VCaP (cell line): Measurements from ENCODE around the gene FAM118B.
A peak's percentile ranks its signal among the peaks of the same experiment; 100 is the strongest.

Experiments
- H3K27ac ChIP-seq: fragments of 450-650 bp; 2 replicates; pipeline ENCODE4 v1.5.1; 2017
- TF ChIP-seq, protein P1 (sequence below): fragments of 450-650 bp; conservative IDR thresholded peaks from 2 replicates; pipeline ENCODE4 v1.5.1; 2017; ENCODE audit warnings: mild to moderate bottlenecking, moderate library complexity

Gene FAM118B

DNA sequence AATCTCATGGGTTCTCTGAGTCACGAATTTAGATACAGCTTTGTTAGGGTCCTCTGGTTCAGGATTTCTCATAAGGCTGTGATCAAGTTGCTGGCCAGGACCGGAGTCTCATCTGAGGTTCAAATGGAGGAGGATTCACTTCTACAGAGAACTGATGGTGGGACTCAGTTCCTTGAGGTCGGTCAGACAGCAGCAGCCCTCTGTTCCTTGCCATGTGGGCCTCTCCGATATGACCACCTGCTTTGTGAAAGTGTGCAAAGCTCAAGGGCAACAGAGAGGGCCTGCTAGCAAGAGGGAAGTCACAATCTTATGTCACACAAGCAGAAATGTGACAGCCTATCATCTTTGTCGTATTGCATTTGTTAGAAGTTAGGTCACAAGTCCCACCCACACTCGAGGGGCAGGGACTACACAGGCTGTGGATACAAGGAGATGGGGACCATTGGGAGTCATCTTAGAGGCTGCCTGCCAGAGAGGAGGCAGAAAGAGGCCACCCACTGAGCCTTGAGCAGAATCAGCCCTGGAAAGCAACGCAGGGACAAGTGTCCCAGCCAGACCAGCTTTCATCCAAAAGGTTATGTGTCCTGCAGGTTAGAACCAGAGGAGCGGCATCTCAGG is 34.6 kb upstream of the FAM118B start:
- no peak overlapping the region for H3K27ac ChIP-seq
- TF ChIP-seq, protein P1, sequence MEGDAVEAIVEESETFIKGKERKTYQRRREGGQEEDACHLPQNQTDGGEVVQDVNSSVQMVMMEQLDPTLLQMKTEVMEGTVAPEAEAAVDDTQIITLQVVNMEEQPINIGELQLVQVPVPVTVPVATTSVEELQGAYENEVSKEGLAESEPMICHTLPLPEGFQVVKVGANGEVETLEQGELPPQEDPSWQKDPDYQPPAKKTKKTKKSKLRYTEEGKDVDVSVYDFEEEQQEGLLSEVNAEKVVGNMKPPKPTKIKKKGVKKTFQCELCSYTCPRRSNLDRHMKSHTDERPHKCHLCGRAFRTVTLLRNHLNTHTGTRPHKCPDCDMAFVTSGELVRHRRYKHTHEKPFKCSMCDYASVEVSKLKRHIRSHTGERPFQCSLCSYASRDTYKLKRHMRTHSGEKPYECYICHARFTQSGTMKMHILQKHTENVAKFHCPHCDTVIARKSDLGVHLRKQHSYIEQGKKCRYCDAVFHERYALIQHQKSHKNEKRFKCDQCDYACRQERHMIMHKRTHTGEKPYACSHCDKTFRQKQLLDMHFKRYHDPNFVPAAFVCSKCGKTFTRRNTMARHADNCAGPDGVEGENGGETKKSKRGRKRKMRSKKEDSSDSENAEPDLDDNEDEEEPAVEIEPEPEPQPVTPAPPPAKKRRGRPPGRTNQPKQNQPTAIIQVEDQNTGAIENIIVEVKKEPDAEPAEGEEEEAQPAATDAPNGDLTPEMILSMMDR = no peak

DNA sequence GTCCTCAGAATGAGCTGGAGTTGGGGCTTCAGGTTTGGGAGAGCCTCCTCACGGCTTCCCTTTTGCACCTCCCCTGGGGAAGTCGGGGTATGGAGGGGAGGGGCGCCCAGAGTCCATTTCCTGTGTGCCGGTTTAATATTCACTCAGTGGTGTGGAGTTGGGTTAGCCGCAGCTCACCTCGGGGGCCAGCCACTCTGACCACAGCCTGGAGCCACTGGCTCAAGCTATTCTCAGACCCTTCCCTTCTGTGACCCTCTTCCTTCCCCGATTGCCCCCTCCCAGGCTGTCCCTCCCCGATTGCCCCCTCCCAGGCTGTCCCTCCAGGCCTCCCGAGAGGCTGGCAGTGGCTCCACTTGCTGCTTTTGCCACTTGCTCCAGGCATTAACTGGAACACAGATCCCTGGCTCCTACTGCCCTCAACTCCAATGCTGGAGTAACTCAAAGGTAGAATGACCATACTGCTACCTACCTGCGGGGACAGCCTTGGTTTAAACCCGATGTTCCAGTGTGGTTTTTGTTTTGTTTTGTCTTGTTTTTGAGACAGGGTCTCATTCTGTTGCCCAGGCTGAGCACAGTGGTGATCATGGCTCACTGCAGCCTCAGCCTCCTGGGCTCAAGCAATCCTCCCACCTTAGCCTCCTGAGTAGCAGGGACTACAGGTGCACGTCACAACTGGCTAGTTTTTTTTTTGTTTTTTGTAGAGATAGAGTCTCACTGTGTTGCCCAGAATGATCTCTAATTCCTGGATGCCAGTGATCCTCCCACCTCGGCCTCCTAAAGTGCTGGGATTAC is 29.4 kb upstream of the FAM118B start:
- H3K27ac ChIP-seq = no peak overlapping the region
- TF ChIP-seq, protein P1 = no peak

DNA sequence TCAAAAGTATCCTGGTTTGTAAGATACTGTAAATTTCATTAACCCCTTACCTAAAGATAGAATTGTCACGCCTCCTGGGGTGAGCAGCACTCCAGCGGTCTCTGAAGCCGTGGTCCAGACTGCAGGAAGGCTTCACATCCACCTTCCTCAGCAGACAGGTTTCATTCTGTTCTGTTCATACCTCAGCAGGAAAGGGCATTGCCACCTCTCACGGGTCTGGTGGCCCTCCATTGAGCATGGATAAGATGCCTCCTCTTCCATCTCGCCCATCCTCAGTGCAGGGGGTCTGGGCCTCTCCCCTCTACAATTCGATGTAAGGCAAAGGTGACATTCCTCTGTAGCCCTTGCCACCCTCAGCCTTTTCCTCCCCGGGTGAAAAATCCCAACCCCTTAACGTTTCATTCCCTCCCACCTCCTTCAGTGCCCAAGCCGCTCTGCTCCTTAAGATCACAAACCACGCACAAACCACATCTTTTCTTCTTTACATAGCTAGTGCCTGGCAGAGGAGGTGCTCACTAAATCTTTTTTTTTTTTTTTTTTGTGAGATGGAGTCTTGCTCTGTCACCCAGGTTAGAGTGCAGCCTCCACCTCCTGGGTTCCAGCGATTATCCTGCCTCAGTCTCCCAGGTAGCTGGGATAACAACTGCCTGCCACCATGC is 28.7 kb upstream of the FAM118B start:
- TF ChIP-seq, protein P1 = no peak
- no peak overlapping the region for H3K27ac ChIP-seq

DNA sequence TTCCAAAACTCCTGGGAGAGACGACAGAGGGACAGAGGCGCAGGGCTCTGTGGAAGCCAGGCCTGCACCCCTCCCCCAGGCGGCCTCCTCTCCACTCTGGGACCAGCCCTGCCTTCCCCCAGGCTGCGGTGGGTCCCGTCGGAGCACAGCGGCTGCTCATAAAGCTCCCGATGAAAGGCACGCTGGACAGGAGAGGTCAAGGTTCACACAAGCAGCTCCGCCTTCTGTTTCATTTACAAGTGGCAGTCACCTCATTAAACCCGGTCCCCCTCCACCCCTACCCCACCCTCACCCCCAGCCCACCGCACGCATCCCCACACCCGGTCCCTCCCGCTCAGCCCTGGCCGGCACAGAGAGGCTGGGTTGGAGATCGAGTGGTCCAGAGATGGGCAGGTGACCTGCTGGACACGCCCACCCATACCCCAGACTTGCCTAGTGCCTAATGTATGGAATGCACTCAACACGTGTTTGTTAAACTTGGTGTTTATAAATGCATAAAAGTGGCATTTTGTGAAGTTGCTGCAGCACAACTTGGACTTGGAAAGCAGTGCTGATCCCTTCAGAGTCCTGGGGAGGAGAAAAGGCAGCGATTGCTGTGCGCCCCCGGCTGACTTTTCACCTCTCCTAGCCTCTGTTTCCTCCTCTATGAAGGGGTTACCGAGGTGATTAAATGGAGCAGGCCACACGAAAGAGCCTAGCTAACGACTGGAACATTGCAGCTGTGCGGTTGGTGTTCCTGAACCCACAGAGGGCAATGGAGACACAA is 26.1 kb upstream of the FAM118B start:
- TF ChIP-seq, protein P1 = no peak
- no peak overlapping the region for H3K27ac ChIP-seq

DNA sequence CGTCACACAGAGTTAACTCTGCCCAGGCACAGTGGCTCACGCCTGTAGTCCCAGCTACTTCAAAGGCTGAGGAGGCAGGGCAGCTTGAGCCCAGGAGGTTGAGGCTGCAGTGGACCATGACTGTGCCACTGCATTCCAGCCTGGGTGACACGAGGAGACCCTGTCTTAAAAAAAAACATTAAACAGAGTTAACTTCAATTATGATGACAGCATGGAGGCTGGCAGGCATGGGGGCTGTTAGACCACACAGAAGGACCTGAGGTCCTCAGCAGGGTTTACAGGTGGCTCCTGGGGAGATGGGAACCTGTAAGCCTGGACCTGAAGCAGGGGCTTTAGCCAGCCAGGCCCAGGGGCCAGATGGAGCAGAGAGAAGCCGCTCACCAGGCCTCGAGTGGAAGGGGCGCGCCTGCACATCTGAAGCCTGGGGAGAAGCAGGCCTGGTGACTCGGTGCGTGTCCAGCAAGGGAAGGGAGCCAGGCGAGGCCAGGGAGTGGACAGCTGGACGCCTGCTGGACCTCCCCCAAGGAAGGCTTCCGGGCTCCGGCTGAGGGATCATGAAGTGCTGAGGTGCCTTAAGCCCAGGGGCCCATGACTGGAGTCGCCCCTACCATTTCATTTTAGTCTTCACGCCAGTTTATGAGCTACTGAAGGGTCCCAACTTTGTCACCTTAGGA is 25.4 kb upstream of the FAM118B start:
- no peak overlapping the region for H3K27ac ChIP-seq
- TF ChIP-seq, protein P1 = no peak

DNA sequence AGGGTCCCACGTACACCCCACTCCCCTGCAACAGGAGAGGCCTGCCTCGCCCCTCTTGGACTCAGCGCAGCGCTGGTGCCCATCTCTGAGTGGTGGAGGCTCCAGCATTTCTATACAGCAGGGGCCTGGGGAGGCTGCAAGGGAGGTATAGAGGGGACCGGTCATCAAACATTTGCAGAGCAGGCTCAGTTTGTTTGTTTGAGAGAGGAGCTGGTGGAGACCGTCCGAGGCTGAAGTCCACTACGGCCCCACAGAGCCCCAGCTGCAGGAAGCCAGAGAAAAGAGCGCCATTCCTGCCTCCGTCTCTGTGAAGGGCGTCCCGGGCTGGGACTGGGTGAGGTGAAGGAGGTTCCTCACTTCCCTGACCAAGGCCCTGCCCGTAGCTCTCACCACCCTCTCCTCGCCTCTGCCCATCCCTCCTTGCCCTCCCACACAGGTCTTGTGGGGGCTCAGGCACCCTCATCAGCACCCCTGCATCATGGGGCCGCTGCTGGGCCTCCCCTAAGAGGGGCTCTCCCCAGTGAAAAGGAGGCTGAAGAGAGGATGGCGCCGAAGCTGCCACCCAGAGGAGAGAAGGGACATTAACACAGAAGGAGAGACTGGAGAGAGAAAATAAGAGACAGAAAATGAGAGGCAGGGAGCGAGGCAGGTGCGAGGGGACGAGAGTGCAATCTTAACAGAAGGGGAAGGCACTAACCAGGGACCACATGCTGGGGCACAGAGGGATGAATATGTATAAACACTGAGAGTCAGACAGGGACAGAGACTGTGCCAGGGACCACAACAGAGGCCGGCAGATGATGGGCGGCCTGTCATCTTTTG is 24.7 kb upstream of the FAM118B start:
- no peak overlapping the region for H3K27ac ChIP-seq
- TF ChIP-seq, protein P1 = peak; percentile 62
